ENCODE data around the gene GAP43. TPM values are rescaled to one million over a fixed set of nuclear protein-coding genes. Genes with fewer than 3 reads are reported as not detected.

Gene GAP43
- total and polyA plus RNA-seq, 2 of the 13 experiments (the other 11 are each of a cell fraction or from before 2014, with no cell fraction given), result not detected

DNA sequence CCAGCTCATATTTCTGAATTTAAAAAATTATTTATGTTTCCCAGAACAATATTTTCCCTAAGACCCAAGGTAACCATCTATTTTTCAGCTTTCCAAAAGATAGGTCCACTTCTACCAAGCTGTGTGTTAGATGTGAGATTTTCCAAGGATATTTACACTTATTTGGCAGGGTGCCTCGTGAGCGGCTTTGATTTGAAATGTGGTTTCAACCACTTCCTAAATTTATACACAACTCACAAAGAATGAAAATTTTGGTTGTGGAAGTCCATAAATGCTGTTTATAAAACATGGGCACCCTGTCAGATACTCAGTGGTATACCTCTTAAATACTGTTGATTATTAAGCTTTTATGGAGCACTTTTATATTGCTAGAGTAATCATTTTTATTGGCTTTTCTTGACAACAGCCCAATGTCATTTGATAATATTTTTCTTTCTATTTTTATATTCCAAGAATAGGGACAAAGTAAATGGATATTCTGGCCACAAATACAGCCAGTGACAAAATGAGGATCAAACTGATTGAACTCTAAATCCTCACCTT lies 57.6 kb downstream of the GAP43 start:
- FAIRE-seq (no peak), ATAC-seq (no peak), DNase-seq (ENCODE audit: low spot score) (no peak)
- H2AFZ ChIP-seq (ENCODE audit: low read length), result no peak overlapping the region
- no peak overlapping the region for H3K4me3 ChIP-seq (replicated peaks in 1 of 3; ENCODE audit: insufficient read depth in 1 of 3, low read depth in 2 of 3, low read length in 3 of 3)
- WGBS (ENCODE audit: low lambda C conversion rate), result 96% methylated on average over 2 of the region's 2 CpGs
- H4K20me1 ChIP-seq (ENCODE audit: insufficient read depth, low read length), result no peaks in the 10 kb centered on the region
- H3K27me3 ChIP-seq (ENCODE audit: control insufficient read depth in 1 of 2, insufficient read depth in 2 of 2, low read length in 2 of 2), result no peaks in the 10 kb centered on the region
- ChIA-PET CTCF (ENCODE audit: low intra/inter-chr PET ratio, low total read pairs) (no interaction called here), POLR2A (no interaction called here)
- H3K4me2 ChIP-seq (ENCODE audit: low read depth, low read length), result no peak overlapping the region
- no peaks in the 10 kb centered on the region for H3K36me3 ChIP-seq (replicated peaks in 1 of 2; ENCODE audit: control insufficient read depth in 1 of 2, insufficient read depth in 2 of 2, low read length in 2 of 2)
- in situ Hi-C loops (cut with HindIII; ENCODE audit: extremely low pct_ligation_motif_present, low pct_unique_long_range_greater_than_20kb) (loop anchor here (25.0 kb wide), 1 partner anchor 594 kb away; no protein-coding TSS in a partner anchor), intact Hi-C loops (cut with micrococcal nuclease; ENCODE audit: unreplicated experiment) (no loop called here)
- H3K79me2 ChIP-seq (ENCODE audit: insufficient read depth, low read length), result no peaks in the 10 kb centered on the region
- H3K9ac ChIP-seq (ENCODE audit: insufficient read depth, low read depth, low read length), result no peak overlapping the region
- no peak for TF ChIP-seq SKI (IDR thresholded peaks at IDR 0.05; ENCODE audit: partially characterized antibody)
- BruUV-seq (replicated peaks), result no TSS peak
- H3K9me3 ChIP-seq (ENCODE audit: low read length), result no peaks in the 10 kb centered on the region
- no peaks in the 10 kb centered on the region for H3K4me1 ChIP-seq (ENCODE audit: insufficient read depth, low read length)
- no peak overlapping the region for H3K27ac ChIP-seq (ENCODE audit: extremely low read length, insufficient read depth, low read length)

DNA sequence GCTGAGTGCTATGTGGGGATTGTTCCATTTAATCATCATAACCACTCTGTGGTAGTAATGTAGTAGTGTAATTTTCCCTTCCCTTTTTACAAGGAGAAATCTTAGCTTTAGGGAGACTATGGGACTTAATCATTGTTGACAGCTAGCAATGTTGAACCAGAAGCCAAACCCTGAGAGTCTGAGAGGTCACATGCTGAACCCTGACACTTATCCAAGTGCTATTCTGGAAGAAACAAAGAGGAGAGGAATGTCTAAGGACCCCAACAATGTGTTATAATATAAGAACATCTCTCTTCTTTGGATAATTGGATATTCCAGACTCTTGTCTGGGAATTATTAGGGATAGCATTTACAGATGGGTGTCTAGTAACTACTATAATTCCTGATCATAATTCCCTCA lies 58.4 kb downstream of the GAP43 start:
- Histone ChIP-seq H4K20me1 (ENCODE audit: insufficient read depth, low read length) (no peaks in the 10 kb centered on the region), H3K4me3 (replicated peaks in 1 of 3; ENCODE audit: insufficient read depth in 1 of 3, low read depth in 2 of 3, low read length in 3 of 3) (no peak overlapping the region), H3K9me3 (ENCODE audit: low read length) (no peaks in the 10 kb centered on the region), H3K4me1 (ENCODE audit: insufficient read depth, low read length) (no peaks in the 10 kb centered on the region), H3K27me3 (ENCODE audit: control insufficient read depth in 1 of 2, insufficient read depth in 2 of 2, low read length in 2 of 2) (no peaks in the 10 kb centered on the region), H3K36me3 (replicated peaks in 1 of 2; ENCODE audit: control insufficient read depth in 1 of 2, insufficient read depth in 2 of 2, low read length in 2 of 2) (no peaks in the 10 kb centered on the region), H3K27ac (ENCODE audit: extremely low read length, insufficient read depth, low read length) (no peak overlapping the region), H2AFZ (ENCODE audit: low read length) (no peak overlapping the region), H3K79me2 (ENCODE audit: insufficient read depth, low read length) (no peaks in the 10 kb centered on the region), H3K9ac (ENCODE audit: insufficient read depth, low read depth, low read length) (no peak overlapping the region), H3K4me2 (ENCODE audit: low read depth, low read length) (no peak overlapping the region)
- in situ Hi-C loops (cut with HindIII; ENCODE audit: extremely low pct_ligation_motif_present, low pct_unique_long_range_greater_than_20kb) (loop anchor here (25.0 kb wide), 1 partner anchor 594 kb away; no protein-coding TSS in a partner anchor), intact Hi-C loops (cut with micrococcal nuclease; ENCODE audit: unreplicated experiment) (no loop called here)
- DNase-seq (ENCODE audit: low spot score) (no peak), FAIRE-seq (no peak), ATAC-seq (no peak)
- CTCF ChIA-PET (ENCODE audit: low intra/inter-chr PET ratio, low total read pairs), result no interaction called here
- POLR2A ChIA-PET, result no interaction called here
- no TSS peak for BruUV-seq (replicated peaks)
- TF ChIP-seq ZNF136 (CRISPR knock-in tag; IDR thresholded peaks at IDR 0.05; ENCODE audit: low read depth) (no peak), MED13 (CRISPR knock-in tag; IDR thresholded peaks at IDR 0.05) (no peak), RBAK (CRISPR knock-in tag; IDR thresholded peaks at IDR 0.05) (no peak), DNMT3B (CRISPR knock-in tag; conservative IDR thresholded peaks at IDR 0.05) (no peak), ZNF530 (CRISPR knock-in tag; IDR thresholded peaks at IDR 0.05; ENCODE audit: low read depth) (no peak), SUZ12 (IDR thresholded peaks at IDR 0.05; ENCODE audit: low read depth, low read length) (no peak), ZNF333 (CRISPR knock-in tag; IDR thresholded peaks at IDR 0.05; ENCODE audit: borderline replicate concordance) (no peak), AHR (CRISPR knock-in tag; IDR thresholded peaks at IDR 0.05) (no peak), NCOA5 (CRISPR knock-in tag; IDR thresholded peaks at IDR 0.05) (no peak), CHCHD3 (CRISPR knock-in tag; IDR thresholded peaks at IDR 0.05) (no peak), KLF12 (CRISPR knock-in tag; IDR thresholded peaks at IDR 0.05; ENCODE audit: borderline replicate concordance) (no peak), ZFAT (CRISPR knock-in tag; conservative IDR thresholded peaks at IDR 0.05) (no peak), HDAC2 (CRISPR knock-in tag; IDR thresholded peaks at IDR 0.05) (no peak), ZNF780A (CRISPR knock-in tag; IDR thresholded peaks at IDR 0.05) (no peak), ATF1 (CRISPR knock-in tag; IDR thresholded peaks at IDR 0.05) (no peak)
- TF ChIP-seq, protein P1, sequence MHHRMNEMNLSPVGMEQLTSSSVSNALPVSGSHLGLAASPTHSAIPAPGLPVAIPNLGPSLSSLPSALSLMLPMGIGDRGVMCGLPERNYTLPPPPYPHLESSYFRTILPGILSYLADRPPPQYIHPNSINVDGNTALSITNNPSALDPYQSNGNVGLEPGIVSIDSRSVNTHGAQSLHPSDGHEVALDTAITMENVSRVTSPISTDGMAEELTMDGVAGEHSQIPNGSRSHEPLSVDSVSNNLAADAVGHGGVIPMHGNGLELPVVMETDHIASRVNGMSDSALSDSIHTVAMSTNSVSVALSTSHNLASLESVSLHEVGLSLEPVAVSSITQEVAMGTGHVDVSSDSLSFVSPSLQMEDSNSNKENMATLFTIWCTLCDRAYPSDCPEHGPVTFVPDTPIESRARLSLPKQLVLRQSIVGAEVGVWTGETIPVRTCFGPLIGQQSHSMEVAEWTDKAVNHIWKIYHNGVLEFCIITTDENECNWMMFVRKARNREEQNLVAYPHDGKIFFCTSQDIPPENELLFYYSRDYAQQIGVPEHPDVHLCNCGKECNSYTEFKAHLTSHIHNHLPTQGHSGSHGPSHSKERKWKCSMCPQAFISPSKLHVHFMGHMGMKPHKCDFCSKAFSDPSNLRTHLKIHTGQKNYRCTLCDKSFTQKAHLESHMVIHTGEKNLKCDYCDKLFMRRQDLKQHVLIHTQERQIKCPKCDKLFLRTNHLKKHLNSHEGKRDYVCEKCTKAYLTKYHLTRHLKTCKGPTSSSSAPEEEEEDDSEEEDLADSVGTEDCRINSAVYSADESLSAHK (CRISPR knock-in tag; IDR thresholded peaks at IDR 0.05; ENCODE audit: borderline replicate concordance), result no peak
- TF ChIP-seq, protein P2, sequence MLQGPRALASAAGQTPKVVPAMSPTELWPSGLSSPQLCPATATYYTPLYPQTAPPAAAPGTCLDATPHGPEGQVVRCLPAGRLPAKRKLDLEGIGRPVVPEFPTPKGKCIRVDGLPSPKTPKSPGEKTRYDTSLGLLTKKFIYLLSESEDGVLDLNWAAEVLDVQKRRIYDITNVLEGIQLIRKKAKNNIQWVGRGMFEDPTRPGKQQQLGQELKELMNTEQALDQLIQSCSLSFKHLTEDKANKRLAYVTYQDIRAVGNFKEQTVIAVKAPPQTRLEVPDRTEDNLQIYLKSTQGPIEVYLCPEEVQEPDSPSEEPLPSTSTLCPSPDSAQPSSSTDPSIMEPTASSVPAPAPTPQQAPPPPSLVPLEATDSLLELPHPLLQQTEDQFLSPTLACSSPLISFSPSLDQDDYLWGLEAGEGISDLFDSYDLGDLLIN (CRISPR knock-in tag; IDR thresholded peaks at IDR 0.05; ENCODE audit: borderline replicate concordance), result no peak
